Upper lobe of left lung (tissue), 6 donors: ENCODE results near the gene F11R. TPM values are rescaled to one million over a fixed set of nuclear protein-coding genes. Genes with fewer than 3 reads are reported as not detected.
"Not testable (repeated sequence)": the region's sequence is repeated elsewhere in the genome, so short reads cannot be mapped to it uniquely, and the experiment has no call there.

Experiments used
- ATAC-seq, 2 donors: fragments of 200-7000 bp; cut with Tn5 transposase; one replicate each; pipeline ENCODE4 v1.9.1; 2022; ENCODE audit warnings: mild to moderate bottlenecking in 2 of 2, moderate library complexity in 2 of 2; ENCODE audit not compliant: low FRiP score in 2 of 2
- DNase-seq, 2 donors: peaks; one replicate each; pipeline ENCODE4 v3.0.0-alpha.2; 2019 to 2020
- H3K27ac ChIP-seq, 4 donors: fragments of 200-600 bp; sonication (generic); one replicate each; pipeline ENCODE4 v1.5.1; 2016 to 2019
- H3K27me3 ChIP-seq, 4 donors: fragments of 200-600 bp; sonication (generic); one replicate each; pipeline ENCODE4 v1.5.1; 2017 to 2019
- H3K36me3 ChIP-seq, 4 donors: fragments of 200-600 bp; sonication (generic); one replicate each; pipeline ENCODE4 v1.5.1; 2016 to 2019
- H3K4me1 ChIP-seq, 4 donors: fragments of 200-600 bp; sonication (generic); one replicate each; pipeline ENCODE4 v1.5.1; 2018 to 2019
- H3K4me3 ChIP-seq, 4 donors: fragments of 200-600 bp; sonication (generic); one replicate each; pipeline ENCODE4 v1.5.1; 2017 to 2019; ENCODE audit warnings: mild to moderate bottlenecking in 2 of 4, moderate library complexity in 1 of 4
- H3K9me3 ChIP-seq, 4 donors: fragments of 200-600 bp; sonication (generic); one replicate each; pipeline ENCODE4 v1.5.1; 2018 to 2019
- CTCF ChIP-seq, 6 experiments: fragments of 450-650 bp in 4 of 6; fragments of 200-600 bp in 2 of 6; sonication (generic) in 2 of 6; IDR thresholded peaks; one replicate each; pipeline ENCODE4 v1.5.1; 2016 to 2019; ENCODE audit warnings: antibody characterized with exemption in 6 of 6
- EP300 ChIP-seq, 4 donors: sonication (generic); formaldehyde crosslinking; IDR thresholded peaks; one replicate each; pipeline ENCODE4 v1.5.1; 2017; ENCODE audit warnings: antibody characterized with exemption in 4 of 4, control low read depth in 2 of 4
- POLR2A ChIP-seq, 4 donors: fragments of 450-650 bp; IDR thresholded peaks; one replicate each; pipeline ENCODE4 v1.5.1; 2016 to 2017; ENCODE audit warnings: antibody characterized with exemption in 4 of 4, mild to moderate bottlenecking in 2 of 4
- POLR2AphosphoS5 ChIP-seq, 2 donors: sonication (generic); formaldehyde crosslinking; IDR thresholded peaks; one replicate each; pipeline ENCODE4 v1.5.1; 2017; ENCODE audit warnings: antibody characterized with exemption in 2 of 2
- WGBS, 2 donors: methylation state at CpG; one replicate each; pipeline ENCODE4 v1.1.5; 2017 to 2018; 5-methylcytosine and 5-hydroxymethylcytosine counted together
- total RNA-seq, 6 donors: library from RNA; depleted of rRNA in 4 of 6; stranded (reverse); fragments of >200 nt in 4 of 6; gene quantifications; one replicate each; pipeline versions ENCODE4 v1.1.0 to v1.2.1, GENCODE V29; 2016 to 2021
- donor health status: DM: no; HTN: no; CAD: no; lungs with moderate emphysema.
- donor health status: DM: no; HTN: yes; CAD: no; lungs with severe emphysema.

Gene F11R
- total RNA-seq, 6 donors from 2014 or later: 99.0 to 209 (median 172) TPM

- TF ChIP-seq EP300 (IDR thresholded peaks at IDR 0.05): no peak
- TF ChIP-seq CTCF (IDR thresholded peaks at IDR 0.05): no peak
- no peak for TF ChIP-seq POLR2A (IDR thresholded peaks at IDR 0.05)
- TF ChIP-seq POLR2AphosphoS5 (IDR thresholded peaks at IDR 0.05): no peak
- no peaks in the 10 kb centered on the region for H3K36me3 ChIP-seq
- peaks cover 0 to 18% (median 0%) of the 10 kb centered on the region in 4 donors for H3K4me1 ChIP-seq
- WGBS, 2 donors: 43 to 62% methylated on average over 1 of the region's 1 CpG
- H3K27me3 ChIP-seq: no peaks in the 10 kb centered on the region
- H3K4me3 ChIP-seq: no peak overlapping the region
- ATAC-seq: no peak
- no peaks in the 10 kb centered on the region for H3K9me3 ChIP-seq
- H3K27ac ChIP-seq: peak overlapping the region in 1 of 4 donors; percentile 8
- no peak for DNase-seq
Observed at GRCh38 chr1:161032409-161032808, 11.5 kb upstream of the F11R start.

GRCh38 chr1:161031874-161032273 lies 10.9 kb upstream of the F11R start:
- WGBS, 2 donors: 55 to 74% methylated on average over 2 of the region's 2 CpGs
- Histone ChIP-seq H3K27ac (no peak overlapping the region), H3K9me3 (no peaks in the 10 kb centered on the region), H3K4me3 (no peak overlapping the region), H3K4me1 (peaks cover 0 to 18% (median 0%) of the 10 kb centered on the region in 4 donors), H3K27me3 (no peaks in the 10 kb centered on the region), H3K36me3 (no peaks in the 10 kb centered on the region)
- TF ChIP-seq EP300 (IDR thresholded peaks at IDR 0.05): no peak
- no peak for ATAC-seq
- DNase-seq: no peak

- H3K4me3 ChIP-seq, DNase-seq, H3K27me3 ChIP-seq, H3K9me3 ChIP-seq, ATAC-seq, H3K27ac ChIP-seq, H3K36me3 ChIP-seq: not testable (repeated sequence)
- WGBS, 2 donors: 98 to 100% methylated on average over 4 to 24 of the region's 32 CpGs
- H3K4me1 ChIP-seq: peaks cover 0 to 18% (median 0%) of the 10 kb centered on the region in 4 donors
Observed at GRCh38 chr1:161029466-161029865, 8.5 kb upstream of the F11R start.

- ATAC-seq, H3K4me3 ChIP-seq, H3K27me3 ChIP-seq, H3K4me1 ChIP-seq, H3K27ac ChIP-seq, H3K9me3 ChIP-seq, H3K36me3 ChIP-seq, DNase-seq: not testable (repeated sequence)
- 73 to 82% methylated on average over 1 of the region's 1 CpG for WGBS, 2 donors
Observed at GRCh38 chr1:161026954-161027353, 6.0 kb upstream of the F11R start.

- DNase-seq, ATAC-seq, H3K27me3 ChIP-seq, H3K36me3 ChIP-seq, H3K4me3 ChIP-seq, H3K9me3 ChIP-seq: not testable (repeated sequence)
- WGBS, 2 donors: 90 to 93% methylated on average over 12 of the region's 12 CpGs
- peak overlapping the region in 1 of 4 donors; percentile 8 for H3K27ac ChIP-seq
- H3K4me1 ChIP-seq: peaks cover 18 to 31% (median 29%) of the 10 kb centered on the region in 4 donors
Observed at GRCh38 chr1:161022432-161022831, 1.5 kb upstream of the F11R start.

- WGBS, 2 donors: 64 to 67% methylated on average over 2 of the region's 2 CpGs
- H3K27ac ChIP-seq: peak overlapping the region; percentile 91 to 96 (median 93)
- TF ChIP-seq POLR2A (IDR thresholded peaks at IDR 0.05) (no peak), POLR2AphosphoS5 (IDR thresholded peaks at IDR 0.05) (no peak), EP300 (IDR thresholded peaks at IDR 0.05) (no peak), CTCF (IDR thresholded peaks at IDR 0.05) (no peak)
Observed at GRCh38 chr1:161021970-161022353, 1.0 kb upstream of the F11R start.

GRCh38 chr1:161021165-161021969 lies 415 bp upstream of the F11R start:
- Histone ChIP-seq H3K4me1 (peaks cover 22 to 39% (median 34%) of the 10 kb centered on the region in 4 donors), H3K36me3 (no peaks in the 10 kb centered on the region), H3K27ac (peak overlapping the region; percentile 91 to 96 (median 93)), H3K4me3 (peak overlapping the region; percentile 59 to 79 (median 68)), H3K27me3 (no peaks in the 10 kb centered on the region), H3K9me3 (no peaks in the 10 kb centered on the region)
- WGBS, 2 donors: 16 to 22% methylated on average over 20 to 28 of the region's 34 CpGs
- DNase-seq: peak; percentile 97 to 98
- TF ChIP-seq POLR2AphosphoS5 (IDR thresholded peaks at IDR 0.05): peak in 1 of 2 donors; percentile 73
- no peak for TF ChIP-seq CTCF (IDR thresholded peaks at IDR 0.05)
- TF ChIP-seq POLR2A (IDR thresholded peaks at IDR 0.05): peak in 3 of 4 donors; percentile 14 to 77 (median 33)
- TF ChIP-seq EP300 (IDR thresholded peaks at IDR 0.05): no peak
- peak; percentile 91 to 96 for ATAC-seq

More at GRCh38 chr1:161021970-161022353, 1.0 kb upstream of the F11R start:
- no peaks in the 10 kb centered on the region for H3K36me3 ChIP-seq
- DNase-seq (no peak), ATAC-seq (no peak)
- peak overlapping the region in 3 of 4 donors; percentile 60 to 79 (median 77) for H3K4me3 ChIP-seq
- no peaks in the 10 kb centered on the region for H3K9me3 ChIP-seq
- H3K4me1 ChIP-seq: peaks cover 22 to 36% (median 33%) of the 10 kb centered on the region in 4 donors
- H3K27me3 ChIP-seq: no peaks in the 10 kb centered on the region
